B cell (primary cell): ENCODE measurements around the gene CHCHD4. TPM values are rescaled to one million over a fixed set of nuclear protein-coding genes. Genes with fewer than 3 reads are reported as not detected.
"Not testable (repeated sequence)": the region's sequence is repeated elsewhere in the genome, so short reads cannot be mapped to it uniquely, and the experiment has no call there.

ENCODE experiments used
- ATAC-seq: fragments of 200-7000 bp; cut with Tn5 transposase; one replicate; pipeline ENCODE4 v1.10.0; 2021; ENCODE audit warnings: low read depth, mild to moderate bottlenecking, moderate number of reproducible peaks, moderate library complexity
- CTCF ChIA-PET: fragments of 350-600 bp; sonication (Branson Sonifier 250); formaldehyde crosslinking; loops from one replicate; lab custom pipeline; 2021; ENCODE audit warnings: antibody characterized with exemption, inconsistent platforms; lab: Charles Lee
- POLR2A ChIA-PET: fragments of 350-600 bp; sonication (Branson Sonifier 250); formaldehyde crosslinking; loops from one replicate; lab custom pipeline; 2021; ENCODE audit warnings: antibody characterized with exemption; lab: Charles Lee
- DNase-seq: peaks from one replicate; pipeline ENCODE4 v3.0.0; 2013
- H2AFZ ChIP-seq: 2 replicates; pipeline ENCODE4 v1.6.1; 2012; ENCODE audit warnings: mild to moderate bottlenecking, low read depth, low read length; ENCODE audit not compliant: insufficient read depth, poor library complexity, severe bottlenecking
- H3K27ac ChIP-seq, 2 donors: 1 replicate in 1 of 2; 2 replicates in 1 of 2; pipeline ENCODE4 v1.5.1; 2012 to 2013; ENCODE audit warnings: low read length in 2 of 2, mild to moderate bottlenecking in 2 of 2, moderate library complexity in 1 of 2
- H3K27me3 ChIP-seq, 4 experiments: fragments of 200-600 bp in 1 of 4; sonication (generic) in 1 of 4; replicated peaks in 1 of 4; 1 replicate in 2 of 4; 2 replicates in 2 of 4; pipeline versions ENCODE4 v1.6.1 to v1.7.0; 2013 to 2016; ENCODE audit warnings: low read length in 3 of 4, mild to moderate bottlenecking in 2 of 4, mixed read lengths in 1 of 4, moderate library complexity in 1 of 4; ENCODE audit not compliant: insufficient read depth in 4 of 4, control insufficient read depth in 3 of 4; ENCODE audit errors: control extremely low read depth in 1 of 4
- H3K36me3 ChIP-seq, 2 experiments: replicated peaks in 1 of 2; 1 replicate in 1 of 2; 2 replicates in 1 of 2; pipeline versions ENCODE4 v1.6.1 to v1.7.1; 2013; ENCODE audit warnings: low read length in 1 of 2; ENCODE audit not compliant: insufficient read depth in 2 of 2, control insufficient read depth in 1 of 2; ENCODE audit errors: control extremely low read depth in 1 of 2, extremely low read depth in 1 of 2
- H3K4me1 ChIP-seq, 2 donors: fragments of 200-600 bp in 1 of 2; sonication (generic) in 1 of 2; 1 replicate in 1 of 2; 2 replicates in 1 of 2; pipeline versions ENCODE4 v1.5.1 to v1.6.1; 2013 to 2017; ENCODE audit warnings: low read length in 2 of 2; ENCODE audit not compliant: control insufficient read depth in 2 of 2, insufficient read depth in 2 of 2
- H3K4me2 ChIP-seq: replicated peaks from 2 replicates; pipeline ENCODE3; 2012; ENCODE audit warnings: mild to moderate bottlenecking, low read depth, low read length; ENCODE audit not compliant: poor library complexity, severe bottlenecking
- H3K4me3 ChIP-seq, 5 experiments: fragments of 200-600 bp in 1 of 5; sonication (generic) in 1 of 5; 1 replicate in 3 of 5; 2 replicates in 2 of 5; pipeline versions ENCODE4 v1.5.1 to v1.7.0; 2011 to 2016; ENCODE audit warnings: low read length in 4 of 5, mild to moderate bottlenecking in 4 of 5, low read depth in 2 of 5, control low read depth in 1 of 5, moderate library complexity in 1 of 5; ENCODE audit not compliant: insufficient read depth in 1 of 5; ENCODE audit errors: control extremely low read depth in 1 of 5, extremely low read depth in 1 of 5
- H3K79me2 ChIP-seq: fragments of 200-600 bp; sonication (generic); one replicate; pipeline ENCODE4 v1.6.0; 2016; ENCODE audit warnings: low read length; ENCODE audit not compliant: control insufficient read depth, insufficient read depth
- H3K9ac ChIP-seq: fragments of 200-600 bp; sonication (generic); 2 replicates; pipeline ENCODE4 v1.6.1; 2017; ENCODE audit warnings: mild to moderate bottlenecking, low read length, moderate library complexity
- H3K9me3 ChIP-seq, 3 donors: one replicate each; pipeline versions ENCODE4 v1.6.1 to v1.7.1; 2013; ENCODE audit warnings: low read length in 2 of 3; ENCODE audit not compliant: control insufficient read depth in 2 of 3, insufficient read depth in 1 of 3; ENCODE audit errors: control extremely low read depth in 1 of 3
- H4K20me1 ChIP-seq: 2 replicates; pipeline ENCODE4 v1.6.0; 2012; ENCODE audit warnings: mild to moderate bottlenecking, low read length; ENCODE audit not compliant: insufficient read depth, control insufficient read depth, poor library complexity, severe bottlenecking
- H3K27ac Mint-ChIP-seq: one replicate; pipeline ENCODE4 v1.8.0; 2021; ENCODE audit warnings: mixed read lengths
- H3K27me3 Mint-ChIP-seq: one replicate; pipeline ENCODE4 v1.8.0; 2021; ENCODE audit warnings: mixed read lengths
- H3K4me1 Mint-ChIP-seq: one replicate; pipeline ENCODE4 v1.8.0; 2021; ENCODE audit warnings: mixed read lengths
- H3K4me3 Mint-ChIP-seq: one replicate; pipeline ENCODE4 v1.8.0; 2021; ENCODE audit warnings: mixed read lengths
- H3K9me3 Mint-ChIP-seq: one replicate; pipeline ENCODE4 v1.8.0; 2022; ENCODE audit warnings: mixed read lengths; ENCODE audit not compliant: insufficient read depth
- EZH2 ChIP-seq: IDR thresholded peaks from 2 replicates; pipeline ENCODE4 v1.6.1; 2012; ENCODE audit warnings: borderline replicate concordance, low read depth, mild to moderate bottlenecking, moderate library complexity, low read length; ENCODE audit not compliant: insufficient read depth, poor library complexity, severe bottlenecking
- WGBS: methylation state at CpG from one replicate; pipeline ENCODE4 v1.1.5; 2013; ENCODE audit warnings: missing lambda C conversion rate; ENCODE audit not compliant: insufficient coverage; 5-methylcytosine and 5-hydroxymethylcytosine counted together
- intact Hi-C: fragments of 100-400 bp; cut with micrococcal nuclease; formaldehyde crosslinking; loops from one replicate; pipeline ENCODE4 v1.10.0; 2022
- polyA plus RNA-seq: library from polyadenylated mRNA; depleted of rRNA; stranded (reverse); fragments of >200 nt; gene quantifications from 2 replicates; pipeline ENCODE4 v1.2.3, GENCODE V29; 2012
- total RNA-seq, 2 donors: library from RNA; stranded (reverse); fragments of 120-200 nt in 1 of 2; gene quantifications; 1 replicate in 1 of 2; 2 replicates in 1 of 2; pipeline versions ENCODE4 v1.2.3 to v1.2.4, GENCODE V29; 2013 to 2022
- TF ChIP-seq, protein P1 (sequence below): fragments of 200-600 bp; IDR thresholded peaks from one replicate; pipeline ENCODE4 v1.8.0; 2022; ENCODE audit warnings: antibody characterized with exemption, mild to moderate bottlenecking

Gene CHCHD4
- total and polyA plus RNA-seq, 2 donors (not counting 1 experiment from before 2014, with no cell fraction given), result 3.7 to 8.0 TPM

DNA sequence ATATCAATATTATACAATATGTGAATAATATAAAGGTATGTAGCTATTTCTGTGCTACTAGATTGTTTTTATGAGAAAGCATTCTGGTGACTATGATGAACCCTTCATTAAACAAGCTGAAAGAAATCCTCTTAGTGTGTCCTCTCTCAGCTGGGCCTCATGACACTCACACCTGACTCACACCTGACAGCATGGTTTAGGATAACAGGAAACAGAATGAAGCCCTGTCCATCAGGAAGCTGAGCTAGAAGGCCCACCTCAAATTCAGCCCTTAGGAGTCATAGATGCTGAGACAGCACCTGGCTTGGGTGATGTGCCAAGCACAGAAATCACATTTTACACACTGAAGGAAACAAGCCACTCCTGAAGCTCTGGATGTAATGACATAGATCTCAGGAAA is 30.8 kb downstream of the CHCHD4 start:
- Histone ChIP-seq H3K36me3 (no peaks in the 10 kb centered on the region), H3K9me3 (no peaks in the 10 kb centered on the region), H3K4me2 (no peak overlapping the region), H2AFZ (no peak overlapping the region), H3K4me3 (no peak overlapping the region), H3K9ac (no peak overlapping the region), H4K20me1 (no peaks in the 10 kb centered on the region), H3K79me2 (no peaks in the 10 kb centered on the region), H3K27me3 (peaks cover 0 to 2% (median 0%) of the 10 kb centered on the region in 4 experiments), H3K27ac (no peak overlapping the region), H3K4me1 (no peaks in the 10 kb centered on the region)
- ATAC-seq, result no peak
- intact Hi-C loops, result no loop called here
- DNase-seq, result no peak
- CTCF ChIA-PET, result no interaction called here
- Mint-ChIP-seq H3K4me3 (no peak overlapping the region), H3K27ac (no peak overlapping the region), H3K27me3 (peaks cover 41% of the 10 kb centered on the region), H3K4me1 (no peaks in the 10 kb centered on the region), H3K9me3 (peaks cover 9% of the 10 kb centered on the region)
- POLR2A ChIA-PET, result no interaction called here
- TF ChIP-seq, protein P1, sequence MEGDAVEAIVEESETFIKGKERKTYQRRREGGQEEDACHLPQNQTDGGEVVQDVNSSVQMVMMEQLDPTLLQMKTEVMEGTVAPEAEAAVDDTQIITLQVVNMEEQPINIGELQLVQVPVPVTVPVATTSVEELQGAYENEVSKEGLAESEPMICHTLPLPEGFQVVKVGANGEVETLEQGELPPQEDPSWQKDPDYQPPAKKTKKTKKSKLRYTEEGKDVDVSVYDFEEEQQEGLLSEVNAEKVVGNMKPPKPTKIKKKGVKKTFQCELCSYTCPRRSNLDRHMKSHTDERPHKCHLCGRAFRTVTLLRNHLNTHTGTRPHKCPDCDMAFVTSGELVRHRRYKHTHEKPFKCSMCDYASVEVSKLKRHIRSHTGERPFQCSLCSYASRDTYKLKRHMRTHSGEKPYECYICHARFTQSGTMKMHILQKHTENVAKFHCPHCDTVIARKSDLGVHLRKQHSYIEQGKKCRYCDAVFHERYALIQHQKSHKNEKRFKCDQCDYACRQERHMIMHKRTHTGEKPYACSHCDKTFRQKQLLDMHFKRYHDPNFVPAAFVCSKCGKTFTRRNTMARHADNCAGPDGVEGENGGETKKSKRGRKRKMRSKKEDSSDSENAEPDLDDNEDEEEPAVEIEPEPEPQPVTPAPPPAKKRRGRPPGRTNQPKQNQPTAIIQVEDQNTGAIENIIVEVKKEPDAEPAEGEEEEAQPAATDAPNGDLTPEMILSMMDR, result no peak
- TF ChIP-seq EZH2, result no peak

DNA sequence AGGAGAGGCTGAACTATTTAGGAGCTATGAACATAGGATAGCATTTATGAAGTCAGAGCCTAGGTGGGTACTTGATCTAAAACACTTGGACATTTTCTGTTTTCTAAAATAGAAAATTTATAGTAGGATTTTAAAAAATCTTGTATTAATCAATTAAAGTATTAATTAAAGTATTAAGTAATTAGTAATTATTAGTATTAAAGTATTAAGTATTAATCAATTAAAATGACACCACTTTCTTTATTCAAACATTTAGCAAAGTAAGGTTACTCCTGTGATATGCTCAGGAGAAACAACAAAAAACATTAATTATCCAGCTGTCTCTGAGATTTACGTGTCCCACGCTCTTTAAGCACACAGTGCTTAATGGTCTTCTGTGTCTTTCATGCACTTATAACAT is 32.2 kb downstream of the CHCHD4 start:
- Mint-ChIP-seq H3K27ac (no peak overlapping the region), H3K4me3 (no peak overlapping the region), H3K9me3 (peaks cover 7% of the 10 kb centered on the region), H3K27me3 (peaks cover 41% of the 10 kb centered on the region), H3K4me1 (no peaks in the 10 kb centered on the region)
- no peak overlapping the region for H3K4me3 ChIP-seq
- H3K79me2 ChIP-seq, result no peaks in the 10 kb centered on the region
- H2AFZ ChIP-seq, result no peak overlapping the region
- DNase-seq, result no peak
- no peaks in the 10 kb centered on the region for H4K20me1 ChIP-seq
- H3K4me1 ChIP-seq, result no peaks in the 10 kb centered on the region
- no peak overlapping the region for H3K4me2 ChIP-seq
- H3K27ac ChIP-seq, result no peak overlapping the region
- peaks cover 0 to 2% (median 0%) of the 10 kb centered on the region in 4 experiments for H3K27me3 ChIP-seq
- intact Hi-C loops, result no loop called here
- CTCF ChIA-PET, result no interaction called here
- peaks cover 0 to 3% (median 1%) of the 10 kb centered on the region in 3 donors for H3K9me3 ChIP-seq
- no peak for TF ChIP-seq EZH2
- TF ChIP-seq, protein P1, result no peak
- no CpG with 5 or more reads among the region's 2 CpGs for WGBS
- POLR2A ChIA-PET, result no interaction called here
- ATAC-seq, result no peak
- H3K36me3 ChIP-seq, result no peaks in the 10 kb centered on the region
- H3K9ac ChIP-seq, result no peak overlapping the region

DNA sequence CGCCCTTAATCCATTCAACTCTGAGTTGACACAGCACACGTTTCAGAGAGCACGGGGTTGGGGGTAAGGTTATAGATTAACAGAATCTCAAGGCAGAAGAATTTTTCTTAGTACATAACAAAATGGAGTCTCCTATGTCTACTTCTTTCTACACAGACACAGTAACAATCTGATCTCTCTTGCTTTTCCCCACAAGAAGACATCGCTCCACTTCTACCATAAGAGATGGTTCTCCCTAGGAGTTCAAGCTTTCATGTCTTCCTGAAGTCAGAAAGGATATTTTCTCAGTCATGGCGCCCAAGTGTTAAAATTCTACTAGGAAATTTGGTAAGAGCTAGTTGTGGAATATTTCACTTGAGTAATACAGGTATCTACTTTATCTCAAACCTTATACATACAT is 32.7 kb downstream of the CHCHD4 start:
- H3K79me2 ChIP-seq, H3K4me3 Mint-ChIP-seq, H3K9me3 ChIP-seq, H3K27me3 ChIP-seq, H3K4me1 Mint-ChIP-seq, POLR2A ChIA-PET, H2AFZ ChIP-seq, H3K4me1 ChIP-seq, H3K27ac ChIP-seq, CTCF ChIA-PET, H3K9ac ChIP-seq, ATAC-seq, H3K36me3 ChIP-seq, H3K9me3 Mint-ChIP-seq, DNase-seq, H4K20me1 ChIP-seq, H3K27ac Mint-ChIP-seq, intact Hi-C loops, H3K4me3 ChIP-seq, H3K4me2 ChIP-seq: not testable (repeated sequence)
- WGBS, result no CpG with 5 or more reads among the region's 5 CpGs
- H3K27me3 Mint-ChIP-seq, result peaks cover 38% of the 10 kb centered on the region
